ENCODE results near the gene DEXI. TPM values are rescaled to one million over a fixed set of nuclear protein-coding genes. Genes with fewer than 3 reads are reported as not detected.
A peak's percentile ranks its signal among the peaks of the same experiment; 100 is the strongest.

The DEXI gene
- total RNA-seq, 1 experiment from 2014 or later: 43.2 TPM

DNA sequence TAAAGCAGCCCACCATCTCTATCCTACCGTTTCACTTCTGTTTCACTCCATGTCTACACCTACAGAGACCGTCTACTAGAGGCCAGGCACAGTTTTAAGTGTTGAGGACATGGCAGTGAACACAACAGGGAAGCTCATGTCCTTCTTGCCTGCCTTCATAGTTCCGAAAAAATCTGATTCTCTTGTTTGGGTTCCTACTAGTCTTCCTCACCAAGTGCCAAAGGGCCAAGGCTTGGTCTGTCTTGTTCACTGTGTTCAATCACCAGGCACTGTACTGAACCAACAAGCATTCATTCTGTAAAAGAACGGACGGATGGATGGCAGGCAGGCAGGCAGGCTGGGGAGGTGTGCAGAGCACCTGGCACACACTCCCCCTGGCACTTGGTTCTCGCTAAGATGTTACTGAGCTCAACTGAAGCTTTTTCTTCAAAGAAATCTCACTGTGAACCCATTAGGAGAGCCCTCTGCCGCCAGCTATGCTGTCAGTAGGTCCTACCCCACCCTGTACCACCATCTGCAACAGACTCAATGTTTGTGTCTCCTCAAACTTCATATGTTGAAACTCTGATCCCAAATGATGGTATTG, 2.5 kb downstream of the DEXI start:
- Histone ChIP-seq H3K4me1 (ENCODE audit: insufficient read depth, low read length) (peaks cover 14% of the 10 kb centered on the region), H3K4me2 (ENCODE audit: low read length) (peak overlapping the region; percentile 99), H3K27ac (ENCODE audit: low read length) (no peak overlapping the region), H3K79me2 (ENCODE audit: low read length) (peaks cover 66% of the 10 kb centered on the region), H3K36me3 (ENCODE audit: low read depth, low read length) (no peaks in the 10 kb centered on the region), H2AFZ (ENCODE audit: low read length) (no peak overlapping the region), H3K9me3 (ENCODE audit: low read length) (no peaks in the 10 kb centered on the region), H3K9me2 (replicated peaks; ENCODE audit: low read length) (no peaks in the 10 kb centered on the region), H3F3A (ENCODE audit: low read length, unreplicated experiment) (no peaks in the 10 kb centered on the region), H3K27me3 (ENCODE audit: low read length) (no peaks in the 10 kb centered on the region), H3K4me3 (ENCODE audit: low read length) (peak overlapping the region; percentile 91; the same call in 1 of the 2 replicates), H4K20me1 (ENCODE audit: low read length) (peaks cover 17% of the 10 kb centered on the region; the same call in 1 of the 2 replicates), H3K9ac (ENCODE audit: low read length) (no peak overlapping the region)
- intact Hi-C loops (cut with micrococcal nuclease): loop anchor here (5.0 kb wide), 1 partner anchor 197 kb away; the partner anchor contains the start of gene NUBP1
- TF ChIP-seq EZH2 (IDR thresholded peaks at IDR 0.05; ENCODE audit: low read length, unreplicated experiment): no peak
- TF ChIP-seq EZH2phosphoT487 (IDR thresholded peaks at IDR 0.05; ENCODE audit: borderline replicate concordance, low read length): no peak
- TF ChIP-seq, protein P1, sequence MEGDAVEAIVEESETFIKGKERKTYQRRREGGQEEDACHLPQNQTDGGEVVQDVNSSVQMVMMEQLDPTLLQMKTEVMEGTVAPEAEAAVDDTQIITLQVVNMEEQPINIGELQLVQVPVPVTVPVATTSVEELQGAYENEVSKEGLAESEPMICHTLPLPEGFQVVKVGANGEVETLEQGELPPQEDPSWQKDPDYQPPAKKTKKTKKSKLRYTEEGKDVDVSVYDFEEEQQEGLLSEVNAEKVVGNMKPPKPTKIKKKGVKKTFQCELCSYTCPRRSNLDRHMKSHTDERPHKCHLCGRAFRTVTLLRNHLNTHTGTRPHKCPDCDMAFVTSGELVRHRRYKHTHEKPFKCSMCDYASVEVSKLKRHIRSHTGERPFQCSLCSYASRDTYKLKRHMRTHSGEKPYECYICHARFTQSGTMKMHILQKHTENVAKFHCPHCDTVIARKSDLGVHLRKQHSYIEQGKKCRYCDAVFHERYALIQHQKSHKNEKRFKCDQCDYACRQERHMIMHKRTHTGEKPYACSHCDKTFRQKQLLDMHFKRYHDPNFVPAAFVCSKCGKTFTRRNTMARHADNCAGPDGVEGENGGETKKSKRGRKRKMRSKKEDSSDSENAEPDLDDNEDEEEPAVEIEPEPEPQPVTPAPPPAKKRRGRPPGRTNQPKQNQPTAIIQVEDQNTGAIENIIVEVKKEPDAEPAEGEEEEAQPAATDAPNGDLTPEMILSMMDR (conservative IDR thresholded peaks at IDR 0.05; ENCODE audit: low read depth, low read length): no peak
- DNase-seq (no peak), ATAC-seq (no peak)
- no TSS peak for BruUV-seq (replicated peaks)
- CTCF ChIA-PET: no interaction called here
- POLR2A ChIA-PET (ENCODE audit: unreplicated experiment): no interaction called here

DNA sequence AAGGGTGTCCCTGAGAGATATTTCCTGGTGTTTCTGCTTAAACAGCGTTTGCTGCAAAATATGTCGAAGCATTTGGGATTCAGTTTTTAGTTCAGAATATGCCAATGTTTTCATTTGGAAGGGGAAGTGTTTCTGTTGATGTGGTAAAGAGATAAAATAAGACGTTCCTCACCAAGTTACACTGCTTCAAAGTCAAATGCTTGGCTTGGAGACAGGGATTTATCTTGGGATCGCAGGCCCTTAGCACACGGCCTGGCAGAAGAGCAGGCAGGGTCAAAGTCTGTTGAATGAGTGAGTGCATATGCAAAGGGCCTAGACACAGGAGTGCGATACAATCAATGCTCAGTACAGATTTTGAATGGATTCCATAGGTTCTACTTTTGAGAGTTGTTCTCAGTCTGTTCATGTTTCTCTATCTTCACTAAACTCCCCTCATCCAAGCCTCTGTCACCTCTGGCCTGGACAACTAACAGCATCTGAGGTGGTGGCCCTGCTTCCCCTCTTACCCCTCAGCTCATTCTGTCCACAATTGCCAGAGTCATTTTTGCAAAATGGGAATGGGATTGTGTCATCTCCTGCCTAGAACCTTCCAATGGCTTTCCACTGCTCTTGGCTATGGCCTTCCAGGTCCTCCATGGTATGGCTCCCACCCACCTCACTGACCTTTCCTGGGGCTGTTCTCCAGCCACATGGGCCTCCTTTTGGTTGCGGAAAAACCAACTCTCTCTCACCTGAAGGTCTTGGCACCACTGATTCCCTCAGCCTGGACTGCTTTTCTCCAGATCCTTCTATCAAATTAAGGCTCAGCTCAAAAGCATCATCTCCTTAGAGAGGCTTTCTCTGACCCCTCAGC, 3.2 kb downstream of the DEXI start:
- Histone ChIP-seq H3K27me3 (ENCODE audit: low read length) (no peaks in the 10 kb centered on the region), H3K9ac (ENCODE audit: low read length) (no peak overlapping the region), H3K27ac (ENCODE audit: low read length) (no peak overlapping the region), H4K20me1 (ENCODE audit: low read length) (peaks cover 17% of the 10 kb centered on the region; the same call in 1 of the 2 replicates), H3K4me2 (ENCODE audit: low read length) (peak overlapping the region; percentile 99), H3K9me3 (ENCODE audit: low read length) (no peaks in the 10 kb centered on the region), H3K36me3 (ENCODE audit: low read depth, low read length) (no peaks in the 10 kb centered on the region), H3K79me2 (ENCODE audit: low read length) (peaks cover 66% of the 10 kb centered on the region), H3K4me3 (ENCODE audit: low read length) (peak overlapping the region; percentile 91; the same call in 1 of the 2 replicates), H3F3A (ENCODE audit: low read length, unreplicated experiment) (no peaks in the 10 kb centered on the region), H3K9me2 (replicated peaks; ENCODE audit: low read length) (no peaks in the 10 kb centered on the region), H2AFZ (ENCODE audit: low read length) (no peak overlapping the region), H3K4me1 (ENCODE audit: insufficient read depth, low read length) (peaks cover 14% of the 10 kb centered on the region)
- ChIA-PET CTCF (no interaction called here), POLR2A (ENCODE audit: unreplicated experiment) (no interaction called here)
- intact Hi-C loops (cut with micrococcal nuclease): no loop called here
- no TSS peak for BruUV-seq (replicated peaks)
- no peak for ATAC-seq
- TF ChIP-seq EZH2phosphoT487 (IDR thresholded peaks at IDR 0.05; ENCODE audit: borderline replicate concordance, low read length): no peak
- TF ChIP-seq, protein P1 (conservative IDR thresholded peaks at IDR 0.05; ENCODE audit: low read depth, low read length): no peak
- no peak for TF ChIP-seq EZH2 (IDR thresholded peaks at IDR 0.05; ENCODE audit: low read length, unreplicated experiment)
- DNase-seq: no peak

DNA sequence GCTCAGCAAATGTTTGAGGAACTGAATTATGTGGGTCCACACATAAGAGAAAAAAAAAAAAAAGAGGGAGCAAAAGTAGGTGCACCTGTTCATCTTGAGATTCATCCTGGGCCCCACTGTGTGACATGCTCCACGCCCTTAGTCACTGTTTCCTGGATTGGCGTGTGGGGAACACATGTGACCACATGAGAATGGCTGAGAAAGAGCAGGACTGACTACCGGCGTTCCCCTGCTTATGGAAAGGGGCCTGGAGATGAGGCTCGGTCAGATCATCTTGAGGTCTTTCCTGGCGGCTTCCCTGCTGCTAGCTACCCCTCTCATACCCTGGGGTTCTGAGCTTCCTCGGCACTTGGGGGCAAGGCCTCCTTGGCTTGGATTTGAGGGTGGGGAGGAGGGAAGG, 3.9 kb downstream of the DEXI start:
- TF ChIP-seq EZH2 (IDR thresholded peaks at IDR 0.05; ENCODE audit: low read length, unreplicated experiment) (no peak), EZH2phosphoT487 (IDR thresholded peaks at IDR 0.05; ENCODE audit: borderline replicate concordance, low read length) (no peak)
- TF ChIP-seq, protein P1 (conservative IDR thresholded peaks at IDR 0.05; ENCODE audit: low read depth, low read length): no peak
- Histone ChIP-seq H3K4me1 (ENCODE audit: insufficient read depth, low read length) (peaks cover 14% of the 10 kb centered on the region), H3K79me2 (ENCODE audit: low read length) (peaks cover 66% of the 10 kb centered on the region), H2AFZ (ENCODE audit: low read length) (no peak overlapping the region), H3K27me3 (ENCODE audit: low read length) (no peaks in the 10 kb centered on the region), H3K9me3 (ENCODE audit: low read length) (no peaks in the 10 kb centered on the region), H3K4me2 (ENCODE audit: low read length) (no peak overlapping the region), H3K9me2 (replicated peaks; ENCODE audit: low read length) (no peaks in the 10 kb centered on the region), H4K20me1 (ENCODE audit: low read length) (peaks cover 17% of the 10 kb centered on the region; the same call in 1 of the 2 replicates), H3F3A (ENCODE audit: low read length, unreplicated experiment) (no peaks in the 10 kb centered on the region), H3K36me3 (ENCODE audit: low read depth, low read length) (no peaks in the 10 kb centered on the region), H3K9ac (ENCODE audit: low read length) (no peak overlapping the region), H3K27ac (ENCODE audit: low read length) (no peak overlapping the region), H3K4me3 (ENCODE audit: low read length) (no peak overlapping the region)
- DNase-seq (no peak), ATAC-seq (no peak)
- BruUV-seq (replicated peaks): no TSS peak
- intact Hi-C loops (cut with micrococcal nuclease): no loop called here
- ChIA-PET POLR2A (ENCODE audit: unreplicated experiment) (no interaction called here), CTCF (no interaction called here)

All from PC-3 (cell line).